ENCODE data around the gene CARD6.

The CARD6 gene

DNA sequence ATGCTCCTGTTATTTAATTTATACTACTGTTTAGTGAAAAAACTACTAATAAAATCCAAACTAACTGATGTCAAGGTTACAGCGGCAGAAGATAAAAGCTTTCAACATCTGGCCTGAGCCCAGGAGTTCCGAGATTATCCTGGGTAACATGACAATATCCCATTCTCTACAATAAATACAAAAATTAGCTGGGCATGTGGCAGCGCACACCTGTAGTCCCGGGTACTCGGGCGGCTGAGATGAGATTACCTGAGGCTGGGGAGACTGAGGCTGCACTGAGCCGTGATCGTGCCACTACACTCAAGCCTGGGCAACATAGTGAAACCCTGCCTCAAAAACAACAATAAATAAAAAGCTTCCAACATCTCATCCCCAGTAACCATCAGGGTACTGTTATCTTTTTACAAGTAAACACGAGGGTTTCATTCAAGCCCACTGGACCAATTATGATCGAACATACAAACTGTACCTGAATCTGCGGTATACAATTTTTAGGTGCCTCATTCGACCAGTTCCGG lies 7.4 kb upstream of the CARD6 start:
- DNase-seq = no peak
- Histone ChIP-seq H3K27me3 (replicated peaks) (no peaks in the 10 kb centered on the region), H3K36me3 (replicated peaks) (peaks cover 59% of the 10 kb centered on the region), H3K27ac (peak overlapping the region; percentile 97), H3K4me3 (ENCODE audit: low read depth, low read length) (peak overlapping the region; percentile 94)
- TF ChIP-seq, protein P1, sequence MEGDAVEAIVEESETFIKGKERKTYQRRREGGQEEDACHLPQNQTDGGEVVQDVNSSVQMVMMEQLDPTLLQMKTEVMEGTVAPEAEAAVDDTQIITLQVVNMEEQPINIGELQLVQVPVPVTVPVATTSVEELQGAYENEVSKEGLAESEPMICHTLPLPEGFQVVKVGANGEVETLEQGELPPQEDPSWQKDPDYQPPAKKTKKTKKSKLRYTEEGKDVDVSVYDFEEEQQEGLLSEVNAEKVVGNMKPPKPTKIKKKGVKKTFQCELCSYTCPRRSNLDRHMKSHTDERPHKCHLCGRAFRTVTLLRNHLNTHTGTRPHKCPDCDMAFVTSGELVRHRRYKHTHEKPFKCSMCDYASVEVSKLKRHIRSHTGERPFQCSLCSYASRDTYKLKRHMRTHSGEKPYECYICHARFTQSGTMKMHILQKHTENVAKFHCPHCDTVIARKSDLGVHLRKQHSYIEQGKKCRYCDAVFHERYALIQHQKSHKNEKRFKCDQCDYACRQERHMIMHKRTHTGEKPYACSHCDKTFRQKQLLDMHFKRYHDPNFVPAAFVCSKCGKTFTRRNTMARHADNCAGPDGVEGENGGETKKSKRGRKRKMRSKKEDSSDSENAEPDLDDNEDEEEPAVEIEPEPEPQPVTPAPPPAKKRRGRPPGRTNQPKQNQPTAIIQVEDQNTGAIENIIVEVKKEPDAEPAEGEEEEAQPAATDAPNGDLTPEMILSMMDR (IDR thresholded peaks at IDR 0.05; ENCODE audit: low read depth, low read length, missing control alignments) = no peak
- in situ Hi-C loops (cut with HindIII; ENCODE audit: low pct_ligation_motif_present, low sequenced_read_pairs) = no loop called here

GRCh38 chr5:40834391-40834848 lies 6.7 kb upstream of the CARD6 start:
- DNase-seq = no peak
- H3K27me3 ChIP-seq (replicated peaks) = no peaks in the 10 kb centered on the region
- peak overlapping the region; percentile 97 for H3K27ac ChIP-seq
- TF ChIP-seq, protein P1 (IDR thresholded peaks at IDR 0.05; ENCODE audit: low read depth, low read length, missing control alignments) = no peak
- in situ Hi-C loops (cut with HindIII; ENCODE audit: low pct_ligation_motif_present, low sequenced_read_pairs) = no loop called here
- H3K36me3 ChIP-seq (replicated peaks) = peaks cover 53% of the 10 kb centered on the region
- H3K4me3 ChIP-seq (ENCODE audit: low read depth, low read length) = peak overlapping the region; percentile 94

GRCh38 chr5:40834849-40835787 lies 6.0 kb upstream of the CARD6 start, which contains the start of gene RPL37:
TSS of gene RPL37 (minus strand) at chr5:40835222. CDS start at chr5:40835185, 37 bp downstream.
- in situ Hi-C loops (cut with HindIII; ENCODE audit: low pct_ligation_motif_present, low sequenced_read_pairs) = no loop called here
- H3K27ac ChIP-seq = peak within 1 kb of the TSS; percentile 97
- no peaks in the 10 kb centered on the region for H3K27me3 ChIP-seq (replicated peaks)
- DNase-seq = peak; percentile 96
- peak within 1 kb of the TSS; percentile 94 for H3K4me3 ChIP-seq (ENCODE audit: low read depth, low read length)
- peaks cover 47% of the 10 kb centered on the region for H3K36me3 ChIP-seq (replicated peaks)
- TF ChIP-seq, protein P1 (IDR thresholded peaks at IDR 0.05; ENCODE audit: low read depth, low read length, missing control alignments) = no peak

- Histone ChIP-seq H3K36me3 (replicated peaks) (peaks cover 17% of the 10 kb centered on the region), H3K27me3 (replicated peaks) (no peaks in the 10 kb centered on the region), H3K4me3 (ENCODE audit: low read depth, low read length) (no peak overlapping the region), H3K27ac (no peak overlapping the region)
- no peak for DNase-seq
- TF ChIP-seq, protein P1 (IDR thresholded peaks at IDR 0.05; ENCODE audit: low read depth, low read length, missing control alignments) = no peak
- in situ Hi-C loops (cut with HindIII; ENCODE audit: low pct_ligation_motif_present, low sequenced_read_pairs) = no loop called here
Observed at GRCh38 chr5:40838086-40838485, 3.1 kb upstream of the CARD6 start.

GRCh38 chr5:40842351-40842750 lies 1.2 kb downstream of the CARD6 start:
- Histone ChIP-seq H3K27me3 (replicated peaks) (no peaks in the 10 kb centered on the region), H3K36me3 (replicated peaks) (no peaks in the 10 kb centered on the region), H3K27ac (no peak overlapping the region), H3K4me3 (ENCODE audit: low read depth, low read length) (peak overlapping the region; percentile 53)
- DNase-seq = no peak
- TF ChIP-seq, protein P1 (IDR thresholded peaks at IDR 0.05; ENCODE audit: low read depth, low read length, missing control alignments) = no peak
- in situ Hi-C loops (cut with HindIII; ENCODE audit: low pct_ligation_motif_present, low sequenced_read_pairs) = no loop called here
